Spleen (tissue), 11 donors: ENCODE results near the gene POLDIP3. TPM values are rescaled to one million over a fixed set of nuclear protein-coding genes. Genes with fewer than 3 reads are reported as not detected.

ENCODE experiments used
- DNase-seq: peaks from one replicate; pipeline ENCODE4 v3.0.0-alpha.2; 2020
- H3K27ac ChIP-seq, 8 donors: fragments of 200-600 bp; sonication (generic) in 7 of 8; 1 replicate in 4 of 8; 2 replicates in 4 of 8; pipeline versions ENCODE4 v1.5.0 to v1.8.0; 2016 to 2021; ENCODE audit warnings: inconsistent platforms in 4 of 8, mild to moderate bottlenecking in 4 of 8, moderate library complexity in 1 of 8
- H3K27me3 ChIP-seq, 7 donors: fragments of 200-600 bp; sonication (generic) in 6 of 7; replicated peaks in 1 of 7; 1 replicate in 4 of 7; 2 replicates in 3 of 7; pipeline versions ENCODE4 v1.5.0 to v1.8.0; 2016 to 2021; ENCODE audit warnings: inconsistent platforms in 3 of 7, mild to moderate bottlenecking in 1 of 7
- H3K36me3 ChIP-seq, 6 donors: fragments of 200-600 bp; sonication (generic) in 5 of 6; 1 replicate in 4 of 6; 2 replicates in 2 of 6; pipeline versions ENCODE4 v1.5.0 to v1.8.0; 2016 to 2021; ENCODE audit warnings: inconsistent platforms in 2 of 6
- H3K4me1 ChIP-seq, 6 donors: fragments of 200-600 bp; sonication (generic) in 5 of 6; 1 replicate in 3 of 6; 2 replicates in 3 of 6; pipeline versions ENCODE4 v1.5.0 to v1.8.0; 2016 to 2021; ENCODE audit warnings: inconsistent platforms in 3 of 6
- H3K4me3 ChIP-seq, 8 donors: fragments of 200-600 bp; sonication (generic) in 7 of 8; 1 replicate in 4 of 8; 2 replicates in 4 of 8; pipeline versions ENCODE4 v1.5.0 to v1.8.0; 2016 to 2021; ENCODE audit warnings: inconsistent platforms in 4 of 8, mild to moderate bottlenecking in 4 of 8, moderate library complexity in 2 of 8
- H3K9me3 ChIP-seq, 8 donors: fragments of 200-600 bp; sonication (generic) in 7 of 8; 1 replicate in 4 of 8; 2 replicates in 4 of 8; pipeline versions ENCODE4 v1.5.0 to v1.8.0; 2016 to 2021; ENCODE audit warnings: inconsistent platforms in 4 of 8
- POLR2A ChIP-seq, 3 donors: fragments of 450-650 bp; IDR thresholded peaks; one replicate each; pipeline ENCODE4 v1.5.1; 2017; ENCODE audit warnings: antibody characterized with exemption in 3 of 3, mild to moderate bottlenecking in 1 of 3
- POLR2AphosphoS5 ChIP-seq, 3 donors: sonication (generic); formaldehyde crosslinking; IDR thresholded peaks; one replicate each; pipeline ENCODE4 v1.5.1; 2017; ENCODE audit warnings: antibody characterized with exemption in 3 of 3
- WGBS, 5 donors: extraction: QIAGEN DNeasy Blood & Tissue Kit in 3 of 5; methylation state at CpG; one replicate each; pipeline versions ENCODE4 v1.1.5 to v1.1.7; 2013 to 2018; 5-methylcytosine and 5-hydroxymethylcytosine counted together
- intact Hi-C: fragments of 100-400 bp; cut with DNase I; formaldehyde crosslinking; loops from one replicate; pipeline ENCODE4 v1.15.0; 2023; ENCODE audit warnings: low total_unique reads
- polyA plus RNA-seq, 3 donors: library from polyadenylated mRNA; stranded (reverse); fragments of 200-250 nt; gene quantifications; one replicate each; pipeline ENCODE4 v1.2.1, GENCODE V29; 2013
- total RNA-seq, 7 donors: library from RNA; depleted of rRNA in 3 of 7; stranded (reverse); fragments of >200 nt in 3 of 7; fragmentation: NEBNext Ultra II Directional in 4 of 7; extraction: Animal tissue kit (Norgen Biotek cat#: 25700) in 4 of 7; gene quantifications; one replicate each; pipeline versions ENCODE4 v1.1.0 to v1.2.1, GENCODE V29; 2016 to 2021
- TF ChIP-seq, protein P1 (sequence below), 11 experiments: fragments of 200-600 bp in 7 of 11; fragments of 450-650 bp in 4 of 11; sonication (generic) in 4 of 11; IDR thresholded peaks in 8 of 11; conservative IDR thresholded peaks in 3 of 11; 1 replicate in 7 of 11; 2 replicates in 4 of 11; pipeline versions ENCODE4 v1.4.0 to v1.8.0; 2016 to 2021; ENCODE audit warnings: antibody characterized with exemption in 11 of 11, inconsistent platforms in 4 of 11, mild to moderate bottlenecking in 1 of 11
- donor health status: healthy with polysubstance abuse.
- donor health status: DM: no; HTN: no; CAD: no; lungs with moderate emphysema.
- donor health status: DM: no; HTN: no; CAD: no.
- donor health status: Bipolar disorder and iron deficiency.
- donor health status: healthy.
- donor health status: DM: no; HTN: no; CAD: no.
- donor health status: DM: yes; HTN: yes; CAD: no.

POLDIP3 gene
- total and polyA plus RNA-seq, 10 donors: 17.5 to 64.7 (median 40.7) TPM

DNA sequence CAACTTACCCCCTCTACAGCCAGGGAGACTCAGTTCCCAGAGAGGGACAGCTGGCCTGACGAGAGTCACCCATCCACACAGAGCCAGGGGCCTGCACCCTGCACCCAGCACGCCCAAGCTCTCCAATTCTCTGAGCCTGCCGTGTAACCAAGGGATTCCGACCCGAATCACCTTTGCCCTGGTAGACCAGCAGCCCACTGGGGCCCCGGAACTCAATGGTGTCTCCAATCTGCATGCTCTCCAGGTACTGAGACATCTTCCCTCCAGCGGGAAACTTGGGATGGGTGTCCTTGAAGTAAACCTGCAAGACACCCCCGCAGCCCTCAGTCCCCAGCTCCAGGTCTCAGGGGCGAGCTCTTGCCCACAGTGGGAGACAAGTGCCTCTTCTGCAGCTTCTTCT is 13.3 kb upstream of the POLDIP3 start:
- Histone ChIP-seq H3K36me3 (peaks cover 3 to 100% (median 91%) of the 10 kb centered on the region in 6 donors), H3K27me3 (no peaks in the 10 kb centered on the region), H3K27ac (no peak overlapping the region), H3K4me1 (peaks cover 0 to 19% (median 10%) of the 10 kb centered on the region in 6 donors), H3K4me3 (no peak overlapping the region), H3K9me3 (no peaks in the 10 kb centered on the region)
- WGBS, 5 donors: 94 to 100% (median 97%) methylated on average over 2 to 9 of the region's 9 CpGs
- DNase-seq: peak; percentile 67
- intact Hi-C loops: no loop called here
- TF ChIP-seq POLR2AphosphoS5 (IDR thresholded peaks at IDR 0.05): no peak
- no peak for TF ChIP-seq POLR2A (IDR thresholded peaks at IDR 0.05)
- TF ChIP-seq, protein P1, sequence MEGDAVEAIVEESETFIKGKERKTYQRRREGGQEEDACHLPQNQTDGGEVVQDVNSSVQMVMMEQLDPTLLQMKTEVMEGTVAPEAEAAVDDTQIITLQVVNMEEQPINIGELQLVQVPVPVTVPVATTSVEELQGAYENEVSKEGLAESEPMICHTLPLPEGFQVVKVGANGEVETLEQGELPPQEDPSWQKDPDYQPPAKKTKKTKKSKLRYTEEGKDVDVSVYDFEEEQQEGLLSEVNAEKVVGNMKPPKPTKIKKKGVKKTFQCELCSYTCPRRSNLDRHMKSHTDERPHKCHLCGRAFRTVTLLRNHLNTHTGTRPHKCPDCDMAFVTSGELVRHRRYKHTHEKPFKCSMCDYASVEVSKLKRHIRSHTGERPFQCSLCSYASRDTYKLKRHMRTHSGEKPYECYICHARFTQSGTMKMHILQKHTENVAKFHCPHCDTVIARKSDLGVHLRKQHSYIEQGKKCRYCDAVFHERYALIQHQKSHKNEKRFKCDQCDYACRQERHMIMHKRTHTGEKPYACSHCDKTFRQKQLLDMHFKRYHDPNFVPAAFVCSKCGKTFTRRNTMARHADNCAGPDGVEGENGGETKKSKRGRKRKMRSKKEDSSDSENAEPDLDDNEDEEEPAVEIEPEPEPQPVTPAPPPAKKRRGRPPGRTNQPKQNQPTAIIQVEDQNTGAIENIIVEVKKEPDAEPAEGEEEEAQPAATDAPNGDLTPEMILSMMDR (IDR thresholded peaks at IDR 0.05 in 8 of 11, conservative IDR thresholded peaks at IDR 0.05 in 3 of 11): no peak

- H3K27me3 ChIP-seq: no peaks in the 10 kb centered on the region
- peak; percentile 62 for DNase-seq
Measured at GRCh38 chr22:42626951-42627625, 12.4 kb upstream of the POLDIP3 start.

GRCh38 chr22:42626431-42626830 is 11.7 kb upstream of the POLDIP3 start:
- Histone ChIP-seq H3K9me3 (no peaks in the 10 kb centered on the region), H3K4me1 (peaks cover 0 to 34% (median 16%) of the 10 kb centered on the region in 6 donors), H3K4me3 (no peak overlapping the region), H3K27ac (no peak overlapping the region), H3K36me3 (peaks cover 3 to 96% (median 82%) of the 10 kb centered on the region in 6 donors), H3K27me3 (no peaks in the 10 kb centered on the region)
- intact Hi-C loops: no loop called here
- no peak for TF ChIP-seq POLR2A (IDR thresholded peaks at IDR 0.05)
- TF ChIP-seq, protein P1 (IDR thresholded peaks at IDR 0.05 in 8 of 11, conservative IDR thresholded peaks at IDR 0.05 in 3 of 11): no peak
- TF ChIP-seq POLR2AphosphoS5 (IDR thresholded peaks at IDR 0.05): no peak
- DNase-seq: no peak
- 80 to 97% (median 94%) methylated on average over 7 of the region's 7 CpGs for WGBS, 5 donors

More at GRCh38 chr22:42626951-42627625, 12.4 kb upstream of the POLDIP3 start:
- no peak overlapping the region for H3K4me3 ChIP-seq
- TF ChIP-seq, protein P1 (IDR thresholded peaks at IDR 0.05 in 8 of 11, conservative IDR thresholded peaks at IDR 0.05 in 3 of 11): no peak
- TF ChIP-seq POLR2A (IDR thresholded peaks at IDR 0.05) (no peak), POLR2AphosphoS5 (IDR thresholded peaks at IDR 0.05) (peak in 1 of 3 donors; percentile 38)
- H3K9me3 ChIP-seq: no peaks in the 10 kb centered on the region
- H3K36me3 ChIP-seq: peaks cover 3 to 100% (median 87%) of the 10 kb centered on the region in 6 donors
- H3K27ac ChIP-seq: no peak overlapping the region
- intact Hi-C loops: no loop called here
- H3K4me1 ChIP-seq: peaks cover 0 to 28% (median 11%) of the 10 kb centered on the region in 6 donors
- WGBS, 5 donors: 83 to 98% (median 97%) methylated on average over 3 to 25 of the region's 25 CpGs

- no peak for DNase-seq
- Histone ChIP-seq H3K4me3 (no peak overlapping the region), H3K9me3 (no peaks in the 10 kb centered on the region), H3K27ac (no peak overlapping the region), H3K27me3 (no peaks in the 10 kb centered on the region), H3K4me1 (peaks cover 0 to 37% (median 18%) of the 10 kb centered on the region in 6 donors), H3K36me3 (peaks cover 3 to 86% (median 74%) of the 10 kb centered on the region in 6 donors)
- WGBS, 5 donors: 86 to 93% (median 88%) methylated on average over 15 of the region's 15 CpGs
- intact Hi-C loops: no loop called here
- TF ChIP-seq POLR2AphosphoS5 (IDR thresholded peaks at IDR 0.05) (no peak), POLR2A (IDR thresholded peaks at IDR 0.05) (no peak)
- TF ChIP-seq, protein P1 (IDR thresholded peaks at IDR 0.05 in 8 of 11, conservative IDR thresholded peaks at IDR 0.05 in 3 of 11): no peak
Measured at GRCh38 chr22:42625416-42625815, 10.7 kb upstream of the POLDIP3 start.
